ENCODE results near the gene TM9SF4. TPM values are rescaled to one million over a fixed set of nuclear protein-coding genes. Genes with fewer than 3 reads are reported as not detected.

TM9SF4 gene
- polyA plus RNA-seq, 3 donors = 49.7 to 78.5 (median 78.3) TPM

- TF ChIP-seq, protein P1, sequence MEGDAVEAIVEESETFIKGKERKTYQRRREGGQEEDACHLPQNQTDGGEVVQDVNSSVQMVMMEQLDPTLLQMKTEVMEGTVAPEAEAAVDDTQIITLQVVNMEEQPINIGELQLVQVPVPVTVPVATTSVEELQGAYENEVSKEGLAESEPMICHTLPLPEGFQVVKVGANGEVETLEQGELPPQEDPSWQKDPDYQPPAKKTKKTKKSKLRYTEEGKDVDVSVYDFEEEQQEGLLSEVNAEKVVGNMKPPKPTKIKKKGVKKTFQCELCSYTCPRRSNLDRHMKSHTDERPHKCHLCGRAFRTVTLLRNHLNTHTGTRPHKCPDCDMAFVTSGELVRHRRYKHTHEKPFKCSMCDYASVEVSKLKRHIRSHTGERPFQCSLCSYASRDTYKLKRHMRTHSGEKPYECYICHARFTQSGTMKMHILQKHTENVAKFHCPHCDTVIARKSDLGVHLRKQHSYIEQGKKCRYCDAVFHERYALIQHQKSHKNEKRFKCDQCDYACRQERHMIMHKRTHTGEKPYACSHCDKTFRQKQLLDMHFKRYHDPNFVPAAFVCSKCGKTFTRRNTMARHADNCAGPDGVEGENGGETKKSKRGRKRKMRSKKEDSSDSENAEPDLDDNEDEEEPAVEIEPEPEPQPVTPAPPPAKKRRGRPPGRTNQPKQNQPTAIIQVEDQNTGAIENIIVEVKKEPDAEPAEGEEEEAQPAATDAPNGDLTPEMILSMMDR (IDR thresholded peaks at IDR 0.05) = no peak
- no peak overlapping the region for H3K9ac ChIP-seq (ENCODE audit: insufficient read depth, low read length, poor library complexity, severe bottlenecking)
- H3K27me3 ChIP-seq (ENCODE audit: control insufficient read depth in 2 of 2, insufficient read depth in 2 of 2, low read length in 2 of 2) = no peaks in the 10 kb centered on the region
- no peaks in the 10 kb centered on the region for H3K79me2 ChIP-seq (ENCODE audit: insufficient read depth, low read length)
- WGBS (ENCODE audit: insufficient coverage) = 100% methylated on average over 1 of the region's 5 CpGs
- Mint-ChIP-seq H3K27ac (peak overlapping the region in 1 of 7 donors; percentile 66), H3K9me3 (peaks cover 0 to 2% (median 0%) of the 10 kb centered on the region in 7 donors), H3K4me1 (no peaks in the 10 kb centered on the region), H3K4me3 (no peak overlapping the region), H3K27me3 (ENCODE audit: low read depth in 3 of 3) (peaks cover 0 to 1% (median 0%) of the 10 kb centered on the region in 3 donors), H3K36me3 (peaks cover 95 to 100% of the 10 kb centered on the region in 2 donors)
- no peak for DNase-seq
- no peak overlapping the region for H3K27ac ChIP-seq (ENCODE audit: low read depth in 1 of 2, low read length in 2 of 2)
- no peak overlapping the region for H3K4me3 ChIP-seq (replicated peaks in 1 of 3; ENCODE audit: low read depth in 2 of 3, low read length in 3 of 3)
- intact Hi-C loops (cut with micrococcal nuclease) = no loop called here
- H3K9me3 ChIP-seq (replicated peaks in 1 of 2; ENCODE audit: control insufficient read depth in 1 of 2, insufficient read depth in 1 of 2, low read length in 2 of 2) = no peaks in the 10 kb centered on the region
- H3K4me1 ChIP-seq (ENCODE audit: control insufficient read depth in 1 of 2, insufficient read depth in 2 of 2, low read length in 2 of 2) = no peaks in the 10 kb centered on the region
- H2AFZ ChIP-seq (ENCODE audit: insufficient read depth, low read depth, low read length, poor library complexity, severe bottlenecking) = no peak overlapping the region
- H3K4me2 ChIP-seq (replicated peaks; ENCODE audit: extremely low read depth, low read length, poor library complexity, severe bottlenecking) = no peak overlapping the region
- H4K20me1 ChIP-seq (ENCODE audit: insufficient read depth, low read length) = peaks cover 57% of the 10 kb centered on the region
- H3K36me3 ChIP-seq (replicated peaks in 1 of 2; ENCODE audit: control insufficient read depth in 1 of 2, insufficient read depth in 2 of 2, low read length in 2 of 2) = peaks cover 95 to 100% of the 10 kb centered on the region in 2 donors
These were observed 32.6 kb downstream of the TM9SF4 start for GRCh38 chr20:32142088-32142487.

- Mint-ChIP-seq H3K4me3 (no peak overlapping the region), H3K4me1 (no peaks in the 10 kb centered on the region), H3K9me3 (peaks cover 0 to 2% (median 0%) of the 10 kb centered on the region in 7 donors), H3K36me3 (peaks cover 94 to 100% of the 10 kb centered on the region in 2 donors), H3K27ac (peak overlapping the region in 2 of 7 donors; percentile 46 to 66), H3K27me3 (ENCODE audit: low read depth in 3 of 3) (peaks cover 0 to 1% (median 0%) of the 10 kb centered on the region in 3 donors)
- TF ChIP-seq, protein P1 (IDR thresholded peaks at IDR 0.05) = no peak
- intact Hi-C loops (cut with micrococcal nuclease) = no loop called here
- Histone ChIP-seq H3K9me3 (replicated peaks in 1 of 2; ENCODE audit: control insufficient read depth in 1 of 2, insufficient read depth in 1 of 2, low read length in 2 of 2) (no peaks in the 10 kb centered on the region), H3K4me1 (ENCODE audit: control insufficient read depth in 1 of 2, insufficient read depth in 2 of 2, low read length in 2 of 2) (no peaks in the 10 kb centered on the region), H3K79me2 (ENCODE audit: insufficient read depth, low read length) (no peaks in the 10 kb centered on the region), H3K27me3 (ENCODE audit: control insufficient read depth in 2 of 2, insufficient read depth in 2 of 2, low read length in 2 of 2) (no peaks in the 10 kb centered on the region), H3K4me3 (replicated peaks in 1 of 3; ENCODE audit: low read depth in 2 of 3, low read length in 3 of 3) (no peak overlapping the region), H3K27ac (ENCODE audit: low read depth in 1 of 2, low read length in 2 of 2) (no peak overlapping the region), H2AFZ (ENCODE audit: insufficient read depth, low read depth, low read length, poor library complexity, severe bottlenecking) (no peak overlapping the region), H3K36me3 (replicated peaks in 1 of 2; ENCODE audit: control insufficient read depth in 1 of 2, insufficient read depth in 2 of 2, low read length in 2 of 2) (peaks cover 94 to 100% of the 10 kb centered on the region in 2 donors), H3K4me2 (replicated peaks; ENCODE audit: extremely low read depth, low read length, poor library complexity, severe bottlenecking) (no peak overlapping the region), H4K20me1 (ENCODE audit: insufficient read depth, low read length) (peaks cover 48% of the 10 kb centered on the region), H3K9ac (ENCODE audit: insufficient read depth, low read length, poor library complexity, severe bottlenecking) (no peak overlapping the region)
- DNase-seq = no peak
- WGBS (ENCODE audit: insufficient coverage) = 100% methylated on average over 2 of the region's 15 CpGs
These were observed 33.5 kb downstream of the TM9SF4 start for GRCh38 chr20:32142991-32143390.
